ENCODE measurements around the gene CAPN1. TPM values are rescaled to one million over a fixed set of nuclear protein-coding genes. Genes with fewer than 3 reads are reported as not detected.
"Not testable (repeated sequence)": the region's sequence is repeated elsewhere in the genome, so short reads cannot be mapped to it uniquely, and the experiment has no call there.

The CAPN1 gene
- total RNA-seq, 4 donors from 2014 or later = 100 to 196 (median 156) TPM

DNA sequence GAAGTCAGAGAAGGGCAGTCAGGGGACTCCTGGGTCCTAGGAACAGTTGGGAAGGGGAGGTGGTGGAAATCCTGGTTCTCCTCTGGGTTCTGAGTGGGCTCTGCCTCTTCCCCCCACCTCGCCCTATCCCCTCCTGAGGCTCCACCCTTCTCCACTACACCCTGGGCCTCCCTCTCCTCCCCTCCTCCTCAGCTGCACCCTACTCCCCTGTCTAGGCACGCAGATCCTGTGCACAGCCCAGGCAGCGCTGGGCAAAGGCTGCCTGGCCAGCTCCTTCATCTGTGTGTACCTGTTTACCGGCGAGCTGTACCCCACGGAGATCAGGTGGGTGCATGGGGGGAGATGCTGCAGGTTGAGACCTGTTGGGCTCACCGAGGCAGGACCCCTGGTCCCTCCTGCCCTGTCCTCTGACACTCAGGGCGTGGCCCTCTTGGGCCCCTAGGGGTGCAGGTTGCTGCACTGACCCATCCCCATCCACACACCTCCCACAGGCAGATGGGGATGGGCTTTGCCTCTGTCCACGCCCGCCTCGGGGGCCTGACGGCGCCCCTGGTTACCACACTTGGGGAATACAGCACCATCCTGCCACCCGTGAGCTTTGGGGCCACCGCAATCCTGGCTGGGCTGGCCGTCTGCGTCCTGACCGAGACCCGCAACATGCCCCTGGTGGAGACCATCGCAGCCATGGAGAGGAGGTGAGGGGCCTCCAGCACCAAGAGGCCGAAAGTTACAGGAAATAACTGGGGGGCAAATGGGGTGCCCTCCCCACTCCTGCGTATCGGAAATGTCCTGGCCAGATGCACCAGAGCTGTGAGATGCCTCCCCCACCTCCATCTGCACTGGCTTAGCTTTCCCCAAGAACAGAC, 54.7 kb downstream of the CAPN1 start:
- Histone ChIP-seq H3K9me3 (no peaks in the 10 kb centered on the region), H3K27ac (no peak overlapping the region), H3K4me1 (no peaks in the 10 kb centered on the region), H3K36me3 (no peaks in the 10 kb centered on the region), H3K4me3 (no peak overlapping the region), H3K27me3 (no peaks in the 10 kb centered on the region)
- ATAC-seq = no peak
- 70% methylated on average over 2 of the region's 23 CpGs; no CpG with 5 or more reads in 1 of the 2 donors for WGBS, 2 donors (ENCODE audit: low coverage in 1 of 2)
- TF ChIP-seq POLR2A (IDR thresholded peaks at IDR 0.05) = no peak
- TF ChIP-seq CTCF (IDR thresholded peaks at IDR 0.05) = no peak
- TF ChIP-seq EP300 (IDR thresholded peaks at IDR 0.05) = no peak
- TF ChIP-seq POLR2AphosphoS5 (IDR thresholded peaks at IDR 0.05) = no peak

- ATAC-seq, H3K4me3 ChIP-seq, H3K4me1 ChIP-seq, H3K27me3 ChIP-seq, H3K27ac ChIP-seq, H3K9me3 ChIP-seq, H3K36me3 ChIP-seq: not testable (repeated sequence)
- WGBS, 2 donors (ENCODE audit: low coverage in 1 of 2) = 20 to 68% methylated on average over 1 to 4 of the region's 6 CpGs
Observed at GRCh38 chr11:65238302-65238701, 56.6 kb downstream of the CAPN1 start.

DNA sequence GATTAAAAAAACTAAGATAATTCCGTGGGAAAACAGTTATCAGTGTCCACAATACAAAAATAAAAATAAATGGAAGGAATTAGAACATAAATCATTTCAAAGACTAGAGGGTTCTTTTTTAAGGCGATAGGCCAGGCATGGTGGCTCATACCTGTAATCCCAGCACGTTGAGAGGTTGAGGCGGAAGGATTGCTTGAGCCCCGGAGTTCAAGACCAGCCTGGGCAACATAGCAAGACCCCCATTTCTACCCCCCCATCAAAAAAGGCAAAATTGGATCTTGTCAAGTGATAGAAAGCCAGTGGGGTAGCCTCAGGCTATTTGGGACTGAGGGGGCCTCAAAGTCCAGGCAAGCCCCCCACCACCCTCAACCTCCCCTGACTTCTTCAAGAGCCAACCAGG, 59.4 kb downstream of the CAPN1 start:
- Histone ChIP-seq H3K9me3 (no peaks in the 10 kb centered on the region), H3K4me3 (no peak overlapping the region), H3K27me3 (no peaks in the 10 kb centered on the region), H3K4me1 (no peaks in the 10 kb centered on the region), H3K36me3 (no peaks in the 10 kb centered on the region), H3K27ac (no peak overlapping the region)
- 68 to 85% methylated on average over 5 of the region's 5 CpGs for WGBS, 2 donors (ENCODE audit: low coverage in 1 of 2)
- TF ChIP-seq EP300 (IDR thresholded peaks at IDR 0.05) (no peak), POLR2AphosphoS5 (IDR thresholded peaks at IDR 0.05) (no peak), CTCF (IDR thresholded peaks at IDR 0.05) (no peak), POLR2A (IDR thresholded peaks at IDR 0.05) (no peak)
- no peak for ATAC-seq

DNA sequence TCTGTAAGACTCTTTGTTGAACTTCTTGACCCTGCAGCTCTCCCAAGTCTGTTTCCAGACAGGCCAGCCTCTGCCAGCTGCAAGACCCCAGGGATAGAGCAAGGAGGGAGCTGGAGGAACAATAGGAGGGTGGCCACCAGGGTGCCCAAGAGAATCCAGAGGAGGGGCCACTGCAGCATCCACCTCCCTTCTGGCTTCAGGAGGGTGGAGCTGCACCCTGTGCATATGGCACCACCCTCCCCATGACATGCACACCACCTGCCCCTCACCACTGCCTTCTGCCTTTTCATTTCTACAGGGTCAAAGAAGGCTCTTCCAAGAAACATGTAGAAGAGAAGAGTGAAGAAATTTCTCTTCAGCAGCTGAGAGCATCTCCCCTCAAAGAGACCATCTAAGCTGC, 60.0 kb downstream of the CAPN1 start:
- ATAC-seq = no peak
- H3K9me3 ChIP-seq = no peaks in the 10 kb centered on the region

GRCh38 chr11:65242389-65242788, 60.7 kb downstream of the CAPN1 start:
- ATAC-seq = no peak
- no peaks in the 10 kb centered on the region for H3K9me3 ChIP-seq
- TF ChIP-seq CTCF (IDR thresholded peaks at IDR 0.05) (no peak), EP300 (IDR thresholded peaks at IDR 0.05) (no peak), POLR2AphosphoS5 (IDR thresholded peaks at IDR 0.05) (no peak), POLR2A (IDR thresholded peaks at IDR 0.05) (no peak)
- no peaks in the 10 kb centered on the region for H3K27me3 ChIP-seq
- H3K4me1 ChIP-seq = no peaks in the 10 kb centered on the region
- no peaks in the 10 kb centered on the region for H3K36me3 ChIP-seq
- H3K4me3 ChIP-seq = no peak overlapping the region
- WGBS, 2 donors (ENCODE audit: low coverage in 1 of 2) = 76 to 79% methylated on average over 4 of the region's 6 CpGs
- H3K27ac ChIP-seq = no peak overlapping the region

More for the DNA sequence above, 60.0 kb downstream of the CAPN1 start:
- no peaks in the 10 kb centered on the region for H3K36me3 ChIP-seq
- TF ChIP-seq POLR2AphosphoS5 (IDR thresholded peaks at IDR 0.05) (no peak), POLR2A (IDR thresholded peaks at IDR 0.05) (no peak), EP300 (IDR thresholded peaks at IDR 0.05) (no peak), CTCF (IDR thresholded peaks at IDR 0.05) (no peak)
- H3K27ac ChIP-seq = no peak overlapping the region
- H3K4me3 ChIP-seq = no peak overlapping the region
- no peaks in the 10 kb centered on the region for H3K27me3 ChIP-seq
- H3K4me1 ChIP-seq = no peaks in the 10 kb centered on the region
